Measurements from ENCODE around the gene TAOK3.
"Not testable (repeated sequence)": the region's sequence is repeated elsewhere in the genome, so short reads cannot be mapped to it uniquely, and the experiment has no call there.

- not testable (repeated sequence) for TF ChIP-seq CTCF (IDR thresholded peaks at IDR 0.05); EP300 (IDR thresholded peaks at IDR 0.05); POLR2A (IDR thresholded peaks at IDR 0.05; ENCODE audit: low read depth); POLR2AphosphoS5 (IDR thresholded peaks at IDR 0.05)
Observed at GRCh38 chr12:118129436-118129835, 243.3 kb downstream of the TAOK3 start.

All from esophagus muscularis mucosa (tissue), 4 donors.